ENCODE data around the gene FHOD3. TPM values are rescaled to one million over a fixed set of nuclear protein-coding genes. Genes with fewer than 3 reads are reported as not detected.

The FHOD3 gene
- total and polyA plus RNA-seq, 2 experiments from 2014 or later = 2.7 to 8.7 TPM

DNA sequence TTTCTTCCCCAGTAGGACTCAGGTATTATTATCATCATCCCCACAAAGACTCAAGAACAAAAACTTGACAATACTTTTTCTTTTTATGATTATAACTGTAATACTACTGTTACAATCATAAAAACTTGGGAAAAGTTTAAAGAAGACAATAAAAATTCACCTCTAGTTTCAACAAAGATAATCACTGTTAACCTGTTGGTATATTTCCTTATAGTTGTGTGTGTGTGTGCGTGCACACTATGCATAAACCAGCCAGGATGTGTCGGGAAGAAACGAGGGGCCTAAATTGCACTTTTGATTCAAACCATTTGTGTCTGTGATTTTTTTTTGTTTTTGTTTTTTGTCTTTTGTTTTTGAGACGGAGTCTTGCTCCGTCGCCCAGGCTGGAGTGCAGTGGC lies 298.3 kb downstream of the FHOD3 start:
- H3K9me2 ChIP-seq (ENCODE audit: insufficient read depth) = no peaks in the 10 kb centered on the region
- H3K27me3 ChIP-seq (ENCODE audit: insufficient read depth) = no peaks in the 10 kb centered on the region
- Mint-ChIP-seq H3K36me3 (ENCODE audit: low read depth) (peaks cover 6% of the 10 kb centered on the region; the same call in 2 of the 3 replicates), H3K4me3 (no peak overlapping the region), H3K4me1 (no peaks in the 10 kb centered on the region; the same call in 1 of the 3 replicates), H3K9me3 (peaks cover under 1% of the 10 kb centered on the region; the same call in 1 of the 3 replicates), H3K27ac (no peak overlapping the region), H3K27me3 (ENCODE audit: insufficient read depth, low read depth, poor library complexity) (peaks cover 13% of the 10 kb centered on the region)
- H3K4me2 ChIP-seq = no peak overlapping the region
- H3K79me2 ChIP-seq (replicated peaks; ENCODE audit: insufficient read depth) = no peaks in the 10 kb centered on the region
- no peaks in the 10 kb centered on the region for H3F3A ChIP-seq (replicated peaks; ENCODE audit: low read depth)
- no peak for DNase-seq (ENCODE audit: low spot score)
- no peaks in the 10 kb centered on the region for H3K36me3 ChIP-seq (ENCODE audit: insufficient read depth)
- no peak for ATAC-seq
- H2AFZ ChIP-seq = no peak overlapping the region
- H3K4me1 ChIP-seq (ENCODE audit: insufficient read depth) = no peaks in the 10 kb centered on the region
- no peaks in the 10 kb centered on the region for H4K20me1 ChIP-seq (replicated peaks; ENCODE audit: insufficient read depth)
- TF ChIP-seq, protein P1, sequence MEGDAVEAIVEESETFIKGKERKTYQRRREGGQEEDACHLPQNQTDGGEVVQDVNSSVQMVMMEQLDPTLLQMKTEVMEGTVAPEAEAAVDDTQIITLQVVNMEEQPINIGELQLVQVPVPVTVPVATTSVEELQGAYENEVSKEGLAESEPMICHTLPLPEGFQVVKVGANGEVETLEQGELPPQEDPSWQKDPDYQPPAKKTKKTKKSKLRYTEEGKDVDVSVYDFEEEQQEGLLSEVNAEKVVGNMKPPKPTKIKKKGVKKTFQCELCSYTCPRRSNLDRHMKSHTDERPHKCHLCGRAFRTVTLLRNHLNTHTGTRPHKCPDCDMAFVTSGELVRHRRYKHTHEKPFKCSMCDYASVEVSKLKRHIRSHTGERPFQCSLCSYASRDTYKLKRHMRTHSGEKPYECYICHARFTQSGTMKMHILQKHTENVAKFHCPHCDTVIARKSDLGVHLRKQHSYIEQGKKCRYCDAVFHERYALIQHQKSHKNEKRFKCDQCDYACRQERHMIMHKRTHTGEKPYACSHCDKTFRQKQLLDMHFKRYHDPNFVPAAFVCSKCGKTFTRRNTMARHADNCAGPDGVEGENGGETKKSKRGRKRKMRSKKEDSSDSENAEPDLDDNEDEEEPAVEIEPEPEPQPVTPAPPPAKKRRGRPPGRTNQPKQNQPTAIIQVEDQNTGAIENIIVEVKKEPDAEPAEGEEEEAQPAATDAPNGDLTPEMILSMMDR (conservative IDR thresholded peaks at IDR 0.05; ENCODE audit: low read depth in 2 of 2) = no peak
- TF ChIP-seq CREB1 (CRISPR knock-in tag; IDR thresholded peaks at IDR 0.05; ENCODE audit: low read depth) = no peak
- TF ChIP-seq, protein P2, sequence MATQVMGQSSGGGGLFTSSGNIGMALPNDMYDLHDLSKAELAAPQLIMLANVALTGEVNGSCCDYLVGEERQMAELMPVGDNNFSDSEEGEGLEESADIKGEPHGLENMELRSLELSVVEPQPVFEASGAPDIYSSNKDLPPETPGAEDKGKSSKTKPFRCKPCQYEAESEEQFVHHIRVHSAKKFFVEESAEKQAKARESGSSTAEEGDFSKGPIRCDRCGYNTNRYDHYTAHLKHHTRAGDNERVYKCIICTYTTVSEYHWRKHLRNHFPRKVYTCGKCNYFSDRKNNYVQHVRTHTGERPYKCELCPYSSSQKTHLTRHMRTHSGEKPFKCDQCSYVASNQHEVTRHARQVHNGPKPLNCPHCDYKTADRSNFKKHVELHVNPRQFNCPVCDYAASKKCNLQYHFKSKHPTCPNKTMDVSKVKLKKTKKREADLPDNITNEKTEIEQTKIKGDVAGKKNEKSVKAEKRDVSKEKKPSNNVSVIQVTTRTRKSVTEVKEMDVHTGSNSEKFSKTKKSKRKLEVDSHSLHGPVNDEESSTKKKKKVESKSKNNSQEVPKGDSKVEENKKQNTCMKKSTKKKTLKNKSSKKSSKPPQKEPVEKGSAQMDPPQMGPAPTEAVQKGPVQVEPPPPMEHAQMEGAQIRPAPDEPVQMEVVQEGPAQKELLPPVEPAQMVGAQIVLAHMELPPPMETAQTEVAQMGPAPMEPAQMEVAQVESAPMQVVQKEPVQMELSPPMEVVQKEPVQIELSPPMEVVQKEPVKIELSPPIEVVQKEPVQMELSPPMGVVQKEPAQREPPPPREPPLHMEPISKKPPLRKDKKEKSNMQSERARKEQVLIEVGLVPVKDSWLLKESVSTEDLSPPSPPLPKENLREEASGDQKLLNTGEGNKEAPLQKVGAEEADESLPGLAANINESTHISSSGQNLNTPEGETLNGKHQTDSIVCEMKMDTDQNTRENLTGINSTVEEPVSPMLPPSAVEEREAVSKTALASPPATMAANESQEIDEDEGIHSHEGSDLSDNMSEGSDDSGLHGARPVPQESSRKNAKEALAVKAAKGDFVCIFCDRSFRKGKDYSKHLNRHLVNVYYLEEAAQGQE (IDR thresholded peaks at IDR 0.05; ENCODE audit: unreplicated experiment) = no peak
- TF ChIP-seq ZNF331 (CRISPR knock-in tag; IDR thresholded peaks at IDR 0.05; ENCODE audit: low read depth) = no peak
- no peak for TF ChIP-seq JUNB (IDR thresholded peaks at IDR 0.05; ENCODE audit: unreplicated experiment)
- no peak for TF ChIP-seq STAT1 (IDR thresholded peaks at IDR 0.05; ENCODE audit: unreplicated experiment)
- TF ChIP-seq, protein P3, sequence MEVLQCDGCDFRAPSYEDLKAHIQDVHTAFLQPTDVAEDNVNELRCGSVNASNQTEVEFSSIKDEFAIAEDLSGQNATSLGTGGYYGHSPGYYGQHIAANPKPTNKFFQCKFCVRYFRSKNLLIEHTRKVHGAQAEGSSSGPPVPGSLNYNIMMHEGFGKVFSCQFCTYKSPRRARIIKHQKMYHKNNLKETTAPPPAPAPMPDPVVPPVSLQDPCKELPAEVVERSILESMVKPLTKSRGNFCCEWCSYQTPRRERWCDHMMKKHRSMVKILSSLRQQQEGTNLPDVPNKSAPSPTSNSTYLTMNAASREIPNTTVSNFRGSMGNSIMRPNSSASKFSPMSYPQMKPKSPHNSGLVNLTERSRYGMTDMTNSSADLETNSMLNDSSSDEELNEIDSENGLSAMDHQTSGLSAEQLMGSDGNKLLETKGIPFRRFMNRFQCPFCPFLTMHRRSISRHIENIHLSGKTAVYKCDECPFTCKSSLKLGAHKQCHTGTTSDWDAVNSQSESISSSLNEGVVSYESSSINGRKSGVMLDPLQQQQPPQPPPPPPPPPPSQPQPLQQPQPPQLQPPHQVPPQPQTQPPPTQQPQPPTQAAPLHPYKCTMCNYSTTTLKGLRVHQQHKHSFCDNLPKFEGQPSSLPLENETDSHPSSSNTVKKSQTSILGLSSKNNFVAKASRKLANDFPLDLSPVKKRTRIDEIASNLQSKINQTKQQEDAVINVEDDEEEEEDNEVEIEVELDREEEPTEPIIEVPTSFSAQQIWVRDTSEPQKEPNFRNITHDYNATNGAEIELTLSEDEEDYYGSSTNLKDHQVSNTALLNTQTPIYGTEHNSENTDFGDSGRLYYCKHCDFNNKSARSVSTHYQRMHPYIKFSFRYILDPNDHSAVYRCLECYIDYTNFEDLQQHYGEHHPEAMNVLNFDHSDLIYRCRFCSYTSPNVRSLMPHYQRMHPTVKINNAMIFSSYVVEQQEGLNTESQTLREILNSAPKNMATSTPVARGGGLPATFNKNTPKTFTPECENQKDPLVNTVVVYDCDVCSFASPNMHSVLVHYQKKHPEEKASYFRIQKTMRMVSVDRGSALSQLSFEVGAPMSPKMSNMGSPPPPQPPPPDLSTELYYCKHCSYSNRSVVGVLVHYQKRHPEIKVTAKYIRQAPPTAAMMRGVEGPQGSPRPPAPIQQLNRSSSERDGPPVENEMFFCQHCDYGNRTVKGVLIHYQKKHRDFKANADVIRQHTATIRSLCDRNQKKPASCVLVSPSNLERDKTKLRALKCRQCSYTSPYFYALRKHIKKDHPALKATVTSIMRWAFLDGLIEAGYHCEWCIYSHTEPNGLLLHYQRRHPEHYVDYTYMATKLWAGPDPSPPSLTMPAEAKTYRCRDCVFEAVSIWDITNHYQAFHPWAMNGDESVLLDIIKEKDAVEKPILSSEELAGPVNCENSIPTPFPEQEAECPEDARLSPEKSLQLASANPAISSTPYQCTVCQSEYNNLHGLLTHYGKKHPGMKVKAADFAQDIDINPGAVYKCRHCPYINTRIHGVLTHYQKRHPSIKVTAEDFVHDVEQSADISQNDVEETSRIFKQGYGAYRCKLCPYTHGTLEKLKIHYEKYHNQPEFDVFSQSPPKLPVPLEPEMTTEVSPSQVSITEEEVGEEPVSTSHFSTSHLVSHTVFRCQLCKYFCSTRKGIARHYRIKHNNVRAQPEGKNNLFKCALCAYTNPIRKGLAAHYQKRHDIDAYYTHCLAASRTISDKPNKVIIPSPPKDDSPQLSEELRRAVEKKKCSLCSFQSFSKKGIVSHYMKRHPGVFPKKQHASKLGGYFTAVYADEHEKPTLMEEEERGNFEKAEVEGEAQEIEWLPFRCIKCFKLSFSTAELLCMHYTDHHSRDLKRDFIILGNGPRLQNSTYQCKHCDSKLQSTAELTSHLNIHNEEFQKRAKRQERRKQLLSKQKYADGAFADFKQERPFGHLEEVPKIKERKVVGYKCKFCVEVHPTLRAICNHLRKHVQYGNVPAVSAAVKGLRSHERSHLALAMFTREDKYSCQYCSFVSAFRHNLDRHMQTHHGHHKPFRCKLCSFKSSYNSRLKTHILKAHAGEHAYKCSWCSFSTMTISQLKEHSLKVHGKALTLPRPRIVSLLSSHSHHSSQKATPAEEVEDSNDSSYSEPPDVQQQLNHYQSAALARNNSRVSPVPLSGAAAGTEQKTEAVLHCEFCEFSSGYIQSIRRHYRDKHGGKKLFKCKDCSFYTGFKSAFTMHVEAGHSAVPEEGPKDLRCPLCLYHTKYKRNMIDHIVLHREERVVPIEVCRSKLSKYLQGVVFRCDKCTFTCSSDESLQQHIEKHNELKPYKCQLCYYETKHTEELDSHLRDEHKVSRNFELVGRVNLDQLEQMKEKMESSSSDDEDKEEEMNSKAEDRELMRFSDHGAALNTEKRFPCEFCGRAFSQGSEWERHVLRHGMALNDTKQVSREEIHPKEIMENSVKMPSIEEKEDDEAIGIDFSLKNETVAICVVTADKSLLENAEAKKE (CRISPR knock-in tag; IDR thresholded peaks at IDR 0.05) = no peak
- TF ChIP-seq, protein P4, sequence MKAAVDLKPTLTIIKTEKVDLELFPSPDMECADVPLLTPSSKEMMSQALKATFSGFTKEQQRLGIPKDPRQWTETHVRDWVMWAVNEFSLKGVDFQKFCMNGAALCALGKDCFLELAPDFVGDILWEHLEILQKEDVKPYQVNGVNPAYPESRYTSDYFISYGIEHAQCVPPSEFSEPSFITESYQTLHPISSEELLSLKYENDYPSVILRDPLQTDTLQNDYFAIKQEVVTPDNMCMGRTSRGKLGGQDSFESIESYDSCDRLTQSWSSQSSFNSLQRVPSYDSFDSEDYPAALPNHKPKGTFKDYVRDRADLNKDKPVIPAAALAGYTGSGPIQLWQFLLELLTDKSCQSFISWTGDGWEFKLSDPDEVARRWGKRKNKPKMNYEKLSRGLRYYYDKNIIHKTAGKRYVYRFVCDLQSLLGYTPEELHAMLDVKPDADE (IDR thresholded peaks at IDR 0.05) = no peak
- TF ChIP-seq EZH2 (IDR thresholded peaks at IDR 0.05; ENCODE audit: low read depth, unreplicated experiment) = no peak
- TF ChIP-seq EZH2phosphoT487 (IDR thresholded peaks at IDR 0.05; ENCODE audit: unreplicated experiment) = no peak
- TF ChIP-seq POLR2AphosphoS5 (IDR thresholded peaks at IDR 0.05; ENCODE audit: low read depth) = no peak
- TF ChIP-seq NANOG (IDR thresholded peaks at IDR 0.05; ENCODE audit: borderline replicate concordance) = no peak
- H3K27ac ChIP-seq (ENCODE audit: low read depth) = no peak overlapping the region
- no peak overlapping the region for H3K4me3 ChIP-seq
